Measurements from ENCODE around the gene CRYBG3. TPM values are rescaled to one million over a fixed set of nuclear protein-coding genes. Genes with fewer than 3 reads are reported as not detected.

The CRYBG3 gene
- total RNA-seq, 2 experiments from 2014 or later, result 1.6 to 1.8 TPM

Other genes starting within 250 kb of the CRYBG3 start
- 1 to 10 TPM; 5.0 to 6.6 TPM for gene ARL6, start 57.3 kb upstream of the CRYBG3 start, total RNA-seq
- 10 to 100 TPM; 25.0 to 27.9 TPM for gene RIOX2, start 150.4 kb downstream of the CRYBG3 start, total RNA-seq
- not detected for gene GABRR3, start 213.3 kb downstream of the CRYBG3 start, total RNA-seq

All from activated CD8-positive, alpha-beta T cell treated with anti-CD3 and anti-CD28 coated beads, Interleukin-2, amount 10 ng/mL, durations not matched to agents 7 days and 5 days (primary cell).